ENCODE results near the gene GFY. TPM values are rescaled to one million over a fixed set of nuclear protein-coding genes. Genes with fewer than 3 reads are reported as not detected.

GFY gene
- total and polyA plus RNA-seq, 12 donors: not detected

GRCh38 chr19:49415102-49415809, 9.9 kb upstream of the GFY start:
- H3K27me3 ChIP-seq: peaks cover 12% of the 10 kb centered on the region
- H3K36me3 ChIP-seq (replicated peaks in 1 of 2): no peaks in the 10 kb centered on the region
- H3K9me3 ChIP-seq (replicated peaks in 1 of 3): no peaks in the 10 kb centered on the region
- H3K4me1 ChIP-seq (replicated peaks in 1 of 2): no peaks in the 10 kb centered on the region
- H3K27ac ChIP-seq: no peak overlapping the region
- intact Hi-C loops (cut with DNase I): no loop called here
- DNase-seq: no peak
- TF ChIP-seq CTCF (IDR thresholded peaks at IDR 0.05) (no peak), POLR2A (IDR thresholded peaks at IDR 0.05) (no peak)
- 64 to 75% (median 68%) methylated on average over 8 to 15 of the region's 15 CpGs for WGBS, 4 donors
- no peak overlapping the region for H3K4me3 ChIP-seq

GRCh38 chr19:49415810-49416200, 9.4 kb upstream of the GFY start:
- intact Hi-C loops (cut with DNase I): no loop called here
- H3K27me3 ChIP-seq: peaks cover 12% of the 10 kb centered on the region
- H3K4me1 ChIP-seq (replicated peaks in 1 of 2): no peaks in the 10 kb centered on the region
- no peaks in the 10 kb centered on the region for H3K9me3 ChIP-seq (replicated peaks in 1 of 3)
- no peaks in the 10 kb centered on the region for H3K36me3 ChIP-seq (replicated peaks in 1 of 2)
- TF ChIP-seq CTCF (IDR thresholded peaks at IDR 0.05) (no peak), POLR2A (IDR thresholded peaks at IDR 0.05) (no peak)
- WGBS, 4 donors: 78 to 96% (median 85%) methylated on average over 2 of the region's 2 CpGs
- H3K4me3 ChIP-seq: no peak overlapping the region
- no peak for DNase-seq
- H3K27ac ChIP-seq: no peak overlapping the region

GRCh38 chr19:49417088-49417487, 8.1 kb upstream of the GFY start:
- intact Hi-C loops (cut with DNase I): no loop called here
- DNase-seq: no peak
- H3K4me3 ChIP-seq: no peak overlapping the region
- H3K27me3 ChIP-seq: peaks cover 23% of the 10 kb centered on the region
- TF ChIP-seq POLR2A (IDR thresholded peaks at IDR 0.05) (no peak), CTCF (IDR thresholded peaks at IDR 0.05) (no peak)
- peaks cover 0 to 5% of the 10 kb centered on the region in 2 donors for H3K4me1 ChIP-seq (replicated peaks in 1 of 2)
- H3K27ac ChIP-seq: no peak overlapping the region
- H3K36me3 ChIP-seq (replicated peaks in 1 of 2): no peaks in the 10 kb centered on the region
- WGBS, 4 donors: 14 to 79% (median 53%) methylated on average over 1 to 7 of the region's 7 CpGs
- no peaks in the 10 kb centered on the region for H3K9me3 ChIP-seq (replicated peaks in 1 of 3)

- H3K27me3 ChIP-seq: peaks cover 37% of the 10 kb centered on the region
- H3K4me1 ChIP-seq (replicated peaks in 1 of 2): peaks cover 0 to 18% of the 10 kb centered on the region in 2 donors
- DNase-seq: no peak
- no peaks in the 10 kb centered on the region for H3K36me3 ChIP-seq (replicated peaks in 1 of 2)
- no peaks in the 10 kb centered on the region for H3K9me3 ChIP-seq (replicated peaks in 1 of 3)
- WGBS, 4 donors: 58 to 76% (median 71%) methylated on average over 3 to 5 of the region's 5 CpGs
- no peak overlapping the region for H3K27ac ChIP-seq
- no peak overlapping the region for H3K4me3 ChIP-seq
- intact Hi-C loops (cut with DNase I): no loop called here
- TF ChIP-seq POLR2A (IDR thresholded peaks at IDR 0.05) (no peak), CTCF (IDR thresholded peaks at IDR 0.05) (no peak)
Measured at GRCh38 chr19:49418511-49418910, 6.7 kb upstream of the GFY start.

Measured in adrenal gland (tissue), 12 donors.